Measurements from ENCODE around the gene KIAA1191.

DNA sequence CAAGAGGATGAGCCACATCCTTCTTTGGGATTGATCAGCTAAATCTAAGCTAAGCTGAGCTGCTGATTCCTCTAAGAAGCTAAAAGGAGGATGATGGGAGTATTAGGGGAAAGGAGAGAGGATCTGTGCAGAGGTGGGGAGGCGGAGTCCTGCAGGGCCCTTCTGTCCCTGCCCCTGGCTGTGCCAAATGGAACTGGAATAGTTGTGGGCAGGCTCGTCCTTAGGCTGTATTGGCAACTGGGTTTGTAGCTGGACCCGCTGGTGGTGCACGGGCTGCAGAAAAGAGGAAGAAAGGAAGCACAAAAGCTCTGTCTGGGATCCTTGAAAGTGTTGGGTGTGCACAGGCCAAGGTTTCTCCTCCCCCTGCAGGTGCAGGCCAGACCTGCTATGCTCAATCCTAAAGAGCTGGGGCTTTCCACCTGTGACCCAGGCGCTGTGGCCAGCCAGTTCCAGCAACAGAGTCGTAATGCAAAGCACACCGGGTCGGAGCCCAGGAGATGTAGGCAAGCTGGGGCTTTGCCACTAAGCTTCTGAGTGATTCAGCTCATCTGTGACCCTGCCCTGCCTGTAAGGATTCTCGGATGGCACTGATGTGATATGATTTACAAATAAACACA is 45.0 kb upstream of the KIAA1191 start:
- TF ChIP-seq CTCF (IDR thresholded peaks at IDR 0.05) = no peak
- no peak for TF ChIP-seq POLR2A (IDR thresholded peaks at IDR 0.05)

All from suprapubic skin (tissue), 3 donors.